Measurements from ENCODE around the gene SYF2.

Gene SYF2

GRCh38 chr1:25201006-25201405, 31.3 kb downstream of the SYF2 start:
- Histone ChIP-seq H3K27me3 (ENCODE audit: insufficient read depth, poor library complexity, severe bottlenecking) (no peaks in the 10 kb centered on the region), H3K4me1 (ENCODE audit: insufficient read depth, poor library complexity, severe bottlenecking) (no peaks in the 10 kb centered on the region), H3K27ac (ENCODE audit: poor library complexity, severe bottlenecking) (no peak overlapping the region), H3K36me3 (ENCODE audit: low read depth) (no peaks in the 10 kb centered on the region), H3K4me3 (ENCODE audit: severe bottlenecking) (no peak overlapping the region), H3K9me3 (ENCODE audit: severe bottlenecking) (no peaks in the 10 kb centered on the region)
- DNase-seq (ENCODE audit: low spot score) (no peak), ATAC-seq (ENCODE audit: low read depth) (no peak)
- no peak for TF ChIP-seq CTCF (IDR thresholded peaks at IDR 0.05; ENCODE audit: poor library complexity, severe bottlenecking)

GRCh38 chr1:25199819-25200620, 32.3 kb downstream of the SYF2 start:
- Histone ChIP-seq H3K4me1 (ENCODE audit: insufficient read depth, poor library complexity, severe bottlenecking) (no peaks in the 10 kb centered on the region), H3K4me3 (ENCODE audit: severe bottlenecking) (no peak overlapping the region), H3K27me3 (ENCODE audit: insufficient read depth, poor library complexity, severe bottlenecking) (no peaks in the 10 kb centered on the region), H3K36me3 (ENCODE audit: low read depth) (no peaks in the 10 kb centered on the region), H3K27ac (ENCODE audit: poor library complexity, severe bottlenecking) (no peak overlapping the region), H3K9me3 (ENCODE audit: severe bottlenecking) (no peaks in the 10 kb centered on the region)
- DNase-seq (ENCODE audit: low spot score) = no peak
- no peak for ATAC-seq (ENCODE audit: low read depth)
- TF ChIP-seq CTCF (IDR thresholded peaks at IDR 0.05; ENCODE audit: poor library complexity, severe bottlenecking) = no peak

DNA sequence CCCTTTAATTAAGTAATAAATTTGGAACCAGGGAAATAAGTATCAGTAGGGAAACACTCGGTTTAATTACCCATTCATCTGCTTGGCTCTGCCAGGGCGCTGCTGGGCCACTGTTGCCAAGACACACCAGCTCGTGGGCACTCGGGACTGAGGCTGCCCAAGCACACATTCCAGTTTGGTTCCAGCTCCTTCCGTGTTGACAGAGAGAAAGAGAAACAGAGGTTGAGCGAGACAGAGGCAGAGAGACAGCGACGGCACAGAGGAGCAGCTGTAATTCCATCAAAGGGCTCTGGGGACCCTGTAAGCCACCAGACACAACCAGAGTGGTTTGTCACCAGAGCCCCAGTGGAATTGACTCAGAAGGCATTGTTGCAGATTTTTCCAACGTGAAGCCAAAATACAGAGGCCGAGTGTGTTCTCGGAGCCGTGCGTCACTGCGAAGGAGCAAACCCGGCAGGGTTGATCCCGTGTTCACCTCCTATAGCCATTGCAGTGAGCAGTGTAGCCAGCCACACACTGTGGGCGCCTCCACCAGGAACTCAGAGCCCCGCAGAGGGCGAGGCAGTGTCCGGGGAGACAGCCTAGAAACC, 33.5 kb downstream of the SYF2 start:
- DNase-seq (ENCODE audit: low spot score) (no peak), ATAC-seq (ENCODE audit: low read depth) (no peak)
- H3K27me3 ChIP-seq (ENCODE audit: insufficient read depth, poor library complexity, severe bottlenecking) = no peaks in the 10 kb centered on the region
- H3K9me3 ChIP-seq (ENCODE audit: severe bottlenecking) = no peaks in the 10 kb centered on the region
- H3K27ac ChIP-seq (ENCODE audit: poor library complexity, severe bottlenecking) = no peak overlapping the region
- peaks cover 3% of the 10 kb centered on the region for H3K4me1 ChIP-seq (ENCODE audit: insufficient read depth, poor library complexity, severe bottlenecking)
- H3K36me3 ChIP-seq (ENCODE audit: low read depth) = no peaks in the 10 kb centered on the region
- no peak overlapping the region for H3K4me3 ChIP-seq (ENCODE audit: severe bottlenecking)
- TF ChIP-seq CTCF (IDR thresholded peaks at IDR 0.05; ENCODE audit: poor library complexity, severe bottlenecking) = no peak

DNA sequence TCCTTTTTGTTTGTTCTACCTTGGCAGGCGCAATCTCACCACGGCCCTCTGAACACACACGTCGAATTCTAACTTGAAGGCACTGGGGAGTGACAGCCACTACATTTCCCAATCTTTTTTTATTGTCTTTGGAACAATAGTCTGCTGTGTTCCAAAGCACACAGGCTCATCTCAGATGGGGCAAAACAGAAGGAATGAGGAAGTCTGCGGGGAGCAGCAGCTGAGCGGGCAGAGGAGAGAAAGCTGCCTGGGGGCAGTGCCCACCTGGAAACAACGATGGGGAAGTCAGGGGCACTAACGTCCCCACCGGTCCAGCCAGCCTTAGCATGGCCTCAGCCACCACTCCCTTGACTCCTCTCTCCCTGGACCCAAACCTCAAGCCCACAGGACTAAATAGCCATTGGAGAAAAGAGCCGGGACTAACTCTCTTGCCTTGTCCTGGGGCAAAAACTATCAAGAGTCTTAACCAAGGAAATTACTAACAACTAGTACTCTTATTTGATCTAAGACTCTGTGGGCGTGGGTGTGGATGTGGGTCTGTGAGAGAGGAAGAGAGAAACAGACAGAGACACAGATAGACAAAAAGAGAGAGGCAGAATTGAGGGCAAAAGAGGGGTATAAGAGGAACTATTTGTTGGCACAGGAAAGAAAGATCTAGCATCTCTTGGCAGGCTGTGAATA, 34.2 kb downstream of the SYF2 start:
- TF ChIP-seq CTCF (IDR thresholded peaks at IDR 0.05; ENCODE audit: poor library complexity, severe bottlenecking) = no peak
- Histone ChIP-seq H3K27me3 (ENCODE audit: insufficient read depth, poor library complexity, severe bottlenecking) (no peaks in the 10 kb centered on the region), H3K4me1 (ENCODE audit: insufficient read depth, poor library complexity, severe bottlenecking) (peaks cover 3% of the 10 kb centered on the region), H3K27ac (ENCODE audit: poor library complexity, severe bottlenecking) (no peak overlapping the region), H3K36me3 (ENCODE audit: low read depth) (no peaks in the 10 kb centered on the region), H3K9me3 (ENCODE audit: severe bottlenecking) (no peaks in the 10 kb centered on the region), H3K4me3 (ENCODE audit: severe bottlenecking) (no peak overlapping the region)
- no peak for DNase-seq (ENCODE audit: low spot score)
- no peak for ATAC-seq (ENCODE audit: low read depth)
